Naive thymus-derived CD4-positive, alpha-beta T cell (primary cell): ENCODE results near the gene POU2F2. TPM values are rescaled to one million over a fixed set of nuclear protein-coding genes. Genes with fewer than 3 reads are reported as not detected.

Source experiments
- ATAC-seq: fragments of 150-1000 bp; cut with Tn5 transposase; 2 replicates; pipeline ENCODE4 v1.10.0; 2021; ENCODE audit warnings: mild to moderate bottlenecking, moderate library complexity
- CTCF ChIA-PET: fragments of 350-600 bp; sonication (Branson Sonifier 250); formaldehyde crosslinking; loops from one replicate; lab custom pipeline; 2021; ENCODE audit warnings: antibody characterized with exemption; lab: Charles Lee
- POLR2A ChIA-PET: fragments of 350-600 bp; sonication (Branson Sonifier 250); formaldehyde crosslinking; loops from one replicate; lab custom pipeline; 2021; ENCODE audit warnings: antibody characterized with exemption, inconsistent platforms; lab: Charles Lee
- DNase-seq, 9 donors: peaks; one replicate each; pipeline versions ENCODE4 v3.0.0 to v3.0.0-alpha.2; 2020 to 2022; ENCODE audit warnings: mixed read lengths in 1 of 9
- H3K27ac ChIP-seq: one replicate; pipeline ENCODE4 v1.7.0; 2013; ENCODE audit warnings: mild to moderate bottlenecking, low read depth, low read length, moderate library complexity
- H3K27me3 ChIP-seq, 2 donors: one replicate each; pipeline ENCODE4 v1.7.0; 2013; ENCODE audit warnings: low read length in 2 of 2, mild to moderate bottlenecking in 2 of 2, moderate library complexity in 2 of 2; ENCODE audit not compliant: control insufficient read depth in 2 of 2, insufficient read depth in 2 of 2
- H3K36me3 ChIP-seq, 3 experiments: 1 replicate in 2 of 3; 2 replicates in 1 of 3; pipeline ENCODE4 v1.7.0; 2013; ENCODE audit warnings: low read length in 3 of 3, mild to moderate bottlenecking in 3 of 3, moderate library complexity in 1 of 3; ENCODE audit not compliant: insufficient read depth in 3 of 3, control insufficient read depth in 2 of 3
- H3K4me1 ChIP-seq, 2 donors: one replicate each; pipeline ENCODE4 v1.7.0; 2013; ENCODE audit warnings: low read length in 2 of 2, mild to moderate bottlenecking in 2 of 2, moderate library complexity in 1 of 2; ENCODE audit not compliant: control insufficient read depth in 2 of 2, insufficient read depth in 2 of 2
- H3K4me3 ChIP-seq: 2 replicates; pipeline ENCODE4 v1.7.0; 2013; ENCODE audit warnings: mild to moderate bottlenecking, low read length
- H3K9me3 ChIP-seq, 3 experiments: 1 replicate in 2 of 3; 2 replicates in 1 of 3; pipeline ENCODE4 v1.7.0; 2013; ENCODE audit warnings: low read length in 3 of 3; ENCODE audit not compliant: control insufficient read depth in 2 of 3
- H3K27ac Mint-ChIP-seq, 9 donors: one replicate each; pipeline ENCODE4 v1.8.0; 2020 to 2022; ENCODE audit warnings: mixed read lengths in 9 of 9, mild to moderate bottlenecking in 8 of 9, moderate library complexity in 5 of 9, inconsistent platforms in 2 of 9
- H3K27me3 Mint-ChIP-seq, 5 donors: one replicate each; pipeline ENCODE4 v1.8.0; 2021 to 2022; ENCODE audit warnings: mixed read lengths in 5 of 5, mild to moderate bottlenecking in 1 of 5
- H3K36me3 Mint-ChIP-seq, 5 donors: one replicate each; pipeline ENCODE4 v1.8.0; 2020 to 2022; ENCODE audit warnings: mixed read lengths in 5 of 5, mild to moderate bottlenecking in 3 of 5, inconsistent platforms in 1 of 5
- H3K4me1 Mint-ChIP-seq, 7 donors: one replicate each; pipeline ENCODE4 v1.8.0; 2020 to 2022; ENCODE audit warnings: mixed read lengths in 7 of 7, mild to moderate bottlenecking in 3 of 7, inconsistent platforms in 1 of 7
- H3K4me3 Mint-ChIP-seq, 10 donors: one replicate each; pipeline ENCODE4 v1.8.0; 2020 to 2022; ENCODE audit warnings: mild to moderate bottlenecking in 10 of 10, mixed read lengths in 10 of 10, moderate library complexity in 6 of 10, inconsistent platforms in 2 of 10
- H3K9me3 Mint-ChIP-seq, 11 donors: one replicate each; pipeline ENCODE4 v1.8.0; 2020 to 2022; ENCODE audit warnings: mixed read lengths in 11 of 11, mild to moderate bottlenecking in 4 of 11, inconsistent platforms in 1 of 11, moderate library complexity in 1 of 11
- intact Hi-C, 2 donors: fragments of 100-400 bp; cut with micrococcal nuclease; formaldehyde crosslinking; loops; one replicate each; pipeline ENCODE4 v1.15.1; 2023
- polyA plus RNA-seq, 2 donors: library from polyadenylated mRNA; unstranded; fragments of 300-500 nt; fragmentation: Illumina TruSeq; gene quantifications; one replicate each; pipeline ENCODE4 v1.2.3, GENCODE V29; 2021
- total RNA-seq, 6 experiments: library from RNA in 5 of 6; stranded (reverse) in 5 of 6; gene quantifications; 1 replicate in 5 of 6; 2 replicates in 1 of 6; pipeline ENCODE4 v1.2.3 and lab custom pipeline; 2021 to 2026

POU2F2 gene
- total and polyA plus RNA-seq, 7 experiments from 2014 or later, result 2.2 to 91.3 (median 33.4) TPM

- intact Hi-C loops, result no loop called here
- Histone ChIP-seq H3K27ac (no peak overlapping the region), H3K9me3 (no peaks in the 10 kb centered on the region), H3K36me3 (no peaks in the 10 kb centered on the region), H3K4me1 (no peaks in the 10 kb centered on the region), H3K27me3 (peaks cover 0 to 2% of the 10 kb centered on the region in 2 donors), H3K4me3 (no peak overlapping the region)
- ChIA-PET CTCF (no interaction called here), POLR2A (no interaction called here)
- Mint-ChIP-seq H3K4me3 (no peak overlapping the region), H3K27me3 (peaks cover 0 to 7% (median 0%) of the 10 kb centered on the region in 5 donors), H3K27ac (no peak overlapping the region), H3K9me3 (no peaks in the 10 kb centered on the region), H3K36me3 (peaks cover 0 to 4% (median 0%) of the 10 kb centered on the region in 5 donors), H3K4me1 (peaks cover 0 to 2% (median 0%) of the 10 kb centered on the region in 7 donors)
- DNase-seq (no peak), ATAC-seq (no peak)
Measured at GRCh38 chr19:42064432-42064831, 67.8 kb downstream of the POU2F2 start.

DNA sequence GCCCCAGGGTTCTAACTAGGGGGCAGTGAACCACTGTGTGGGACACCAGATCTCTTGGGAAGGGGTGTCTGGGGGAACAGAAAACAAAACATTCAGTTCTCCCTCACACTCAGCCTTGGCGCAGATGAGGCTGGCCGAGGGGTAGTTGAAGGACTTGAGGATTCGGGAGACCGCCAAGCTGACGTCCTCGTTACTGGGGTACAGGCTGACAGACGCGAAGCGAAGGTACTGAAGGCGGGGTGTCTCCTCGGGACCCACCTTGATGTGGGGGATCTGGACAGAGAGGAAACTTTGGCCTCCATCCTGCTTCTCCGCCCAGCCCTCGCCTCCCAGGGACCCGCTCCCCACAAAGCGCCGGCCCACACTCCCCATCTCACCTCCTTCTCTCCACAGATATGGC lies 69.9 kb downstream of the POU2F2 start:
- Mint-ChIP-seq H3K27ac (peak overlapping the region in 1 of 9 donors; percentile 48), H3K36me3 (peaks cover 0 to 4% (median 0%) of the 10 kb centered on the region in 5 donors), H3K9me3 (no peaks in the 10 kb centered on the region), H3K4me1 (peaks cover 0 to 3% (median 0%) of the 10 kb centered on the region in 7 donors), H3K27me3 (peaks cover 0 to 7% (median 0%) of the 10 kb centered on the region in 5 donors), H3K4me3 (no peak overlapping the region)
- H3K4me3 ChIP-seq, result no peak overlapping the region
- no peaks in the 10 kb centered on the region for H3K4me1 ChIP-seq
- DNase-seq, result no peak
- H3K9me3 ChIP-seq, result no peaks in the 10 kb centered on the region
- H3K27ac ChIP-seq, result no peak overlapping the region
- peaks cover 0 to 2% of the 10 kb centered on the region in 2 donors for H3K27me3 ChIP-seq
- no peak for ATAC-seq
- CTCF ChIA-PET, result no interaction called here
- intact Hi-C loops, result no loop called here
- POLR2A ChIA-PET, result no interaction called here
- no peaks in the 10 kb centered on the region for H3K36me3 ChIP-seq

DNA sequence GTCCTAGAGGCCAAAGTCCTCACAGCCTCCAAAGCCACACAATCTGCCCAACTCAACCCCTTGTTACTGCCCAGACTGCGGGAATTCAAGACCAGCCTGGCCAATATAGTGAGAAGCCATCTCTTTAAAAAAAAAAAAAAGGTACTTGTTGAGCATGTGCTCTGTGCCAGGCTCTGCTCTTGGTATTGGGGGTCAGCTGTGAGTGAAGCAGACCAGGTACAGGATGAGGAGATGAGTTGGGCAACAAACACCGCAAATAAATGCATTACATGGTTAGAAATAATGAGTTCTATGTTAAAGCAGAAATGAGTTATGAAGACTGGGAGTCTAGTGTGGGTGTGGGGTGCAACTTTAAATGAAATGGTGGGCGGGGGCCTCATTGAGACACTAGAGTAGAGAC lies 72.1 kb downstream of the POU2F2 start:
- H3K27ac ChIP-seq, result no peak overlapping the region
- H3K27me3 Mint-ChIP-seq, result peaks cover 0 to 7% (median 0%) of the 10 kb centered on the region in 5 donors
- intact Hi-C loops, result no loop called here
- DNase-seq, result no peak
- ChIA-PET CTCF (no interaction called here), POLR2A (interaction anchor here (0.6 kb wide), 1 partner anchor 696 kb away, joined by 3 read pairs; the partner anchor contains the start of gene B9D2)
- H3K4me1 Mint-ChIP-seq, result peaks cover 0 to 3% (median 0%) of the 10 kb centered on the region in 7 donors
- no peaks in the 10 kb centered on the region for H3K4me1 ChIP-seq
- H3K27ac Mint-ChIP-seq, result no peak overlapping the region
- no peak overlapping the region for H3K4me3 ChIP-seq
- no peak overlapping the region for H3K4me3 Mint-ChIP-seq
- peaks cover 0 to 4% (median 0%) of the 10 kb centered on the region in 5 donors for H3K36me3 Mint-ChIP-seq
- H3K27me3 ChIP-seq, result no peaks in the 10 kb centered on the region
- no peaks in the 10 kb centered on the region for H3K9me3 ChIP-seq
- no peak for ATAC-seq
- no peaks in the 10 kb centered on the region for H3K9me3 Mint-ChIP-seq
- no peaks in the 10 kb centered on the region for H3K36me3 ChIP-seq

- no peak for ATAC-seq
- CTCF ChIA-PET, result no interaction called here
- Histone ChIP-seq H3K27ac (no peak overlapping the region), H3K36me3 (no peaks in the 10 kb centered on the region), H3K4me3 (no peak overlapping the region), H3K9me3 (no peaks in the 10 kb centered on the region), H3K4me1 (no peaks in the 10 kb centered on the region), H3K27me3 (no peaks in the 10 kb centered on the region)
- no peak overlapping the region for H3K4me3 Mint-ChIP-seq
- no peak overlapping the region for H3K27ac Mint-ChIP-seq
- intact Hi-C loops, result no loop called here
- H3K27me3 Mint-ChIP-seq, result peaks cover 0 to 2% (median 0%) of the 10 kb centered on the region in 5 donors
- POLR2A ChIA-PET, result no interaction called here
- peaks cover 0 to 4% (median 0%) of the 10 kb centered on the region in 5 donors for H3K36me3 Mint-ChIP-seq
- no peak for DNase-seq
- no peaks in the 10 kb centered on the region for H3K9me3 Mint-ChIP-seq
- peaks cover 0 to 3% (median 0%) of the 10 kb centered on the region in 7 donors for H3K4me1 Mint-ChIP-seq
Measured at GRCh38 chr19:42059196-42059595, 73.0 kb downstream of the POU2F2 start.

GRCh38 chr19:42057846-42058245 lies 74.4 kb downstream of the POU2F2 start:
- Histone ChIP-seq H3K27me3 (no peaks in the 10 kb centered on the region), H3K9me3 (no peaks in the 10 kb centered on the region), H3K27ac (no peak overlapping the region), H3K36me3 (no peaks in the 10 kb centered on the region), H3K4me1 (no peaks in the 10 kb centered on the region), H3K4me3 (no peak overlapping the region)
- intact Hi-C loops, result no loop called here
- no peaks in the 10 kb centered on the region for H3K27me3 Mint-ChIP-seq
- H3K27ac Mint-ChIP-seq, result no peak overlapping the region
- no peak overlapping the region for H3K4me3 Mint-ChIP-seq
- DNase-seq (no peak), ATAC-seq (no peak)
- peaks cover 0 to 4% (median 0%) of the 10 kb centered on the region in 5 donors for H3K36me3 Mint-ChIP-seq
- POLR2A ChIA-PET, result no interaction called here
- CTCF ChIA-PET, result no interaction called here
- no peaks in the 10 kb centered on the region for H3K9me3 Mint-ChIP-seq
- H3K4me1 Mint-ChIP-seq, result peaks cover 0 to 3% (median 0%) of the 10 kb centered on the region in 7 donors

- Mint-ChIP-seq H3K4me3 (no peak overlapping the region), H3K4me1 (peaks cover 3 to 6% (median 3%) of the 10 kb centered on the region in 7 donors), H3K27me3 (no peaks in the 10 kb centered on the region), H3K27ac (no peak overlapping the region), H3K9me3 (no peaks in the 10 kb centered on the region), H3K36me3 (peaks cover 0 to 2% (median 0%) of the 10 kb centered on the region in 5 donors)
- ChIA-PET CTCF (no interaction called here), POLR2A (no interaction called here)
- no peaks in the 10 kb centered on the region for H3K27me3 ChIP-seq
- ATAC-seq (no peak), DNase-seq (no peak)
- H3K36me3 ChIP-seq, result no peaks in the 10 kb centered on the region
- intact Hi-C loops, result no loop called here
- no peak overlapping the region for H3K4me3 ChIP-seq
- H3K27ac ChIP-seq, result no peak overlapping the region
- H3K4me1 ChIP-seq, result peaks cover 0 to 3% of the 10 kb centered on the region in 2 donors
- no peaks in the 10 kb centered on the region for H3K9me3 ChIP-seq
Measured at GRCh38 chr19:42054205-42054604, 78.0 kb downstream of the POU2F2 start.
